HEK293T (cell line): Measurements from ENCODE around the gene TMEM204.

ENCODE experiments used
- BHLHE40 ChIP-seq: fragments of 450-650 bp; IDR thresholded peaks from 2 replicates; pipeline ENCODE4 v1.6.1; 2016; ENCODE audit warnings: mild to moderate bottlenecking, moderate library complexity, borderline replicate concordance
- CTBP1 ChIP-seq: fragments of 450-650 bp; IDR thresholded peaks from 2 replicates; pipeline ENCODE4 v1.6.1; 2016; ENCODE audit warnings: borderline replicate concordance
- FOXA1 ChIP-seq: fragments of 450-650 bp; IDR thresholded peaks from 2 replicates; pipeline ENCODE4 v1.6.1; 2016; ENCODE audit warnings: mild to moderate bottlenecking
- FOXK2 ChIP-seq: fragments of 450-650 bp; IDR thresholded peaks from 2 replicates; pipeline ENCODE4 v1.6.1; 2016; ENCODE audit warnings: mild to moderate bottlenecking
- FOXM1 ChIP-seq: fragments of 450-650 bp; IDR thresholded peaks from 2 replicates; pipeline ENCODE4 v1.6.1; 2017; ENCODE audit warnings: mild to moderate bottlenecking, borderline replicate concordance
- L3MBTL2 ChIP-seq: fragments of 450-650 bp; conservative IDR thresholded peaks from 2 replicates; pipeline ENCODE4 v1.6.1; 2016; ENCODE audit warnings: mild to moderate bottlenecking
- NFRKB ChIP-seq: fragments of 450-650 bp; IDR thresholded peaks from 2 replicates; pipeline ENCODE4 v1.6.1; 2016; ENCODE audit warnings: mild to moderate bottlenecking, moderate library complexity
- PKNOX1 ChIP-seq: fragments of 450-650 bp; IDR thresholded peaks from 2 replicates; pipeline ENCODE4 v1.6.1; 2016
- SP1 ChIP-seq: fragments of 450-650 bp; IDR thresholded peaks from 2 replicates; pipeline ENCODE4 v1.6.1; 2017
- SUZ12 ChIP-seq: fragments of 450-650 bp; IDR thresholded peaks from 2 replicates; pipeline ENCODE4 v1.6.1; 2016; ENCODE audit warnings: mild to moderate bottlenecking
- TARDBP ChIP-seq: fragments of 450-650 bp; IDR thresholded peaks from 2 replicates; pipeline ENCODE4 v1.6.1; 2016

GRCh38 chr16:1543085-1543896 lies 9.8 kb downstream of the TMEM204 start:
- TF ChIP-seq FOXK2, result no peak
- TF ChIP-seq PKNOX1, result no peak
- TF ChIP-seq SUZ12, result no peak
- no peak for TF ChIP-seq L3MBTL2
- no peak for TF ChIP-seq FOXM1
- TF ChIP-seq BHLHE40, result no peak
- no peak for TF ChIP-seq CTBP1
- TF ChIP-seq SP1, result no peak
- TF ChIP-seq FOXA1, result no peak
- no peak for TF ChIP-seq TARDBP
- TF ChIP-seq NFRKB, result no peak
